Urothelium cell line (cell line): Measurements from ENCODE around the gene GPC6.

Experiments used
- DNase-seq: peaks from one replicate; pipeline ENCODE4 v3.0.0; 2011; ENCODE audit warnings: low spot score, mixed read lengths
- FAIRE-seq: peaks from 2 replicates; lab custom pipeline; 2011; peaks lifted over from hg19 to GRCh38; lab: Jason Lieb, UNC

GPC6 gene

DNA sequence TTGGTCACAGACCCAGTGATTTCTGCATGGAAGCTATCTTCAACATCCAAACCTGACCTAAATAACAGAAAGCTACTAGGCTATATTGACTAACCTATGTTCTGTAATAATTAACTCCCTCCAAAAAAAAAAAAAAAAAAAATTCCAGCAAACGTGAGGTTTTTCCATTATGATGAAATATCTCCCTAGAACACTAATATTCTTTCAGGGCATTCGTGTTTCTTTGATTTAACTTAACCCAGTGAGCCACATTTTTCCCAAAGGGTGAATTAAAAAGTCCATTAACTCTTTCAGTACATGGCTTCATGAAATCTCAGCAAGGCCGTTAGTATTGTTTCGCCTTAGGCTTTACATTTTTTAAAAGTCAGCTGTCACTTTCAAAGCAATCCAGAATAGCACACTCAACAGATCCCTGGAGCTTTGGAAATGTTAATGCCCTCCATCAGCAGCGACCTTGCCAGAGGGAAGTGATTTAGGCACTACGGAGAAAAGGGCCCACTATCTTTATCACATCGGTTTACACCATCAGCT is 1077.1 kb downstream of the GPC6 start:
- no peak for FAIRE-seq
- no peak for DNase-seq

DNA sequence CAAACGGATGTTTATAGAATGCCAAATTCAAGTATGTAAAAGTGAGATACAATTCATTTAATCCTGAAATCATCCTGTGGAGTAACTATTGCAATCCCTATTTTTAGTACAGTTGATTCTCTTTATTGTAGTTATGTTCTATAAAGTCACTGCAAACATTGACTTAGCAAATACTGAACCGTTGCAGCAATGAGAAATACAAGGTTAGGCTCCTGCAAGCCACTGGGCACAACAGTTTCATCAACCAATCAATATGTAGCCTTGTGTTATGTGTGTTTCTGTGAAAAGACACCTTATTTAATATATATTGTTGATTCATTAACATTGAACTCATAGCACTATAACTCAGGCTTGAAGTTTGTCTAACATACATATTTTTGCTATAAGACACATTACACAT is 1078.4 kb downstream of the GPC6 start:
- FAIRE-seq (no peak), DNase-seq (no peak)

DNA sequence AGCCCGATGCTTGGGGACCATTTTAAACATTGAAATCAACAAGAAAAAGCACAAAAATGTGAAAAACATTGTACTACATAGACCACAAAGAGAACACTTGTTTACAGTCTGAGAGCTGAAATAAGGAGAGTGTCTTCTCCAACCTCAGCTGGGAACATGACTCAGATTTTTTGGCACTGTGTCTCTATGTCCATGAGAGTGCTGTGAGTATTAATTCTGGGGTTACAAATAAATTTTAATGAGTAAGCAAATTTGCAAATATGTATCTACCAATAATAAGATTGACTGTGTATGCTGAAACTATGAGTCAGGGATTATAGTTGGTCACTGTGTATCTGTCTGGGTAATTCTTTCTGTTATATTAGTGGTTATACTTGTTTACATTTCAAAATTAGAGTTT is 1078.9 kb downstream of the GPC6 start:
- DNase-seq = peak; percentile 39
- no peak for FAIRE-seq

DNA sequence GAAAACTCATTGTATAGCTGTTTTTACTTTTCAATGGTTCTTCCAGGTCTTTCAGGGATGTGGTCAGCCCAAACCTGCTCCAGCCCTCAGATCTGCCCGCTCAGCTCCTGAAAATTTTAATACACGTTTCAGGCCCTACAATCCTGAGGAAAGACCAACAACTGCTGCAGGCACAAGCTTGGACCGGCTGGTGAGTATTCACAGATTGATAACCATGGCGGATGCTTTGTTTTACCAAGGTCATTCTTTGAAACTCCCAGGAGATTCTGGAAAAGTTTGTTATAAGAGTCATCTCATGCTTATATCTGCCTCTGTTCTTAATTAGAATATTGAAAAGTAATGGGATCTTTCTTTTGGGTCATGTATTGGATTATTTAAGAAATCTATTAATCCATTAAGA is 1079.3 kb downstream of the GPC6 start:
- no peak for FAIRE-seq

DNA sequence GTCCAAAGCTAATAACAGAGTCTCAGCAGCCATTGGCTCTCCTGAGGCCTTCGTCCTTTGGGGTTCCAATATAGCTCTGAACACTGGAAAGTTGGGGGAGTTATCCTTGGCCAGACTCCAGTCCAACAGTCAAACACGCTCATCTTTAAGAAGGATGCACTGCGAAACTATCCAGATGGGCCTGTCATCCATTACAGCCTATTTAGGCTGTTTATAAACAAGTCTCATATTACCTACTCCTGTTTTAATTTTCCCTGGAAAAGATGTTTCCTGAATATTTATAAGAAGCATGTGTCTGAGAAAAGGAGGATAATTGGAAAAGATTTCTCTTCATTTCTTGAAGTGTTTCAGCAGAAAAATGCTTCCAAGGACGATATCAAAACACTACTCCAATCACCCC is 1082.2 kb downstream of the GPC6 start:
- no peak for FAIRE-seq

More for the DNA sequence above, 1079.3 kb downstream of the GPC6 start:
- no peak for DNase-seq

DNA sequence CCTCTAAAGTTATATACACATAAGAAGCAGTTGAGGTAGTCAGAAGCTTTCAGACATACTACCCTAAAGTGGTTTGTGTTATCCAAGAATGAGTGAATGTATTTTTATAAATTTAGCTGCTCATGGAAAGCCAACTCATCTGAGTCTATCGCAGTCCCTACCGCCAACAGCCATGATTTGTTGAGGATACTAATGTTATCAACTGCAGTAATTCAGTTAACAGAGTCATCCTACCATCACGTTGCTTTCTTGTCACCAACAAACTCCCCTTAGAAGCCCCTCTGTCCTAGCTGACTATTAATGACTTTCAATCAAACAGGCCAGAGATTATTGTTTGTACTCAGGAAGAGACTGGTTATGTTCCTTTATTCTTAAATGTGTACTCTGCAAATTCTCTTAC is 1083.0 kb downstream of the GPC6 start:
- no peak for DNase-seq
- FAIRE-seq = peak; percentile 17

More for the DNA sequence above, 1082.2 kb downstream of the GPC6 start:
- DNase-seq = no peak

DNA sequence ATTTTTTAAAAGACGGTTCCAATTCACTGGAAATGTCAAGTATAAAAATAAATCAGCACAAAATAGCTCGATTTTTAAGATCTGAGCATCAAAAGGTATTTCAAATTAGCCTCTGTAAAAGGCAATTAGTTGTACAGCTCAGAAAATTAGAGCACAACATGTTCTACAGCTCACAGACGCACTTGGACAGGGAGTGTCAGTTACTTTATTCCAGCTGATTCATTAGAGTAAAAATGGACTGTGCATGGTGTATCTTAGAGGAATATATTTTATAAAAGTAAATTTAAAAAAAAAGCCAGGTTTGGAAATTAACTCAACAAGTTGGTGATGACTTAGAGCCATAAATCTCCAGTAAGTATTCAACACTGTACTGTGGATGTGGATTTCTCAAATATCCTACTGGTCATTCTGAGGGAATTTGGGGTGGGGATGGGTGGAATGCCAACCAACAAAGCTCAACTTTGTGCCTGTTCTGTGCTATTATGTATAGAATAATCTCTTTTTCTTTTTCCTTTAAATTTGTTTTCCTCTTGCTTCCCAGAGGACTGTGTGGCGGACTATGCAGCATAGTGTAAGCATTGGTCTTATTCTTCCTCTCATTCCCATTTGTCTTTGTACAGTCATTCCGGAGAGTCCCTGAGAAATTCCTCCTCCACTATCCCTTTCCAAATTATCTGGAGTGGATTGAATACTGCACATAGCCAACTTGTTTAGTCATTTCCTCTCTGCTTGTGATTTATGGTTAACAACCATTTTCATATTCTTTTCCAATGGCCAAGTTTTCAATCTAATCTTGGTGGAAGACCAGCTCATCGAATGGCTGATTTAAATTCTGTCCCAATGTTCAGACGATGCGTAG is 1083.6 kb downstream of the GPC6 start:
- DNase-seq (peak; percentile 63), FAIRE-seq (peak; percentile 87)

DNA sequence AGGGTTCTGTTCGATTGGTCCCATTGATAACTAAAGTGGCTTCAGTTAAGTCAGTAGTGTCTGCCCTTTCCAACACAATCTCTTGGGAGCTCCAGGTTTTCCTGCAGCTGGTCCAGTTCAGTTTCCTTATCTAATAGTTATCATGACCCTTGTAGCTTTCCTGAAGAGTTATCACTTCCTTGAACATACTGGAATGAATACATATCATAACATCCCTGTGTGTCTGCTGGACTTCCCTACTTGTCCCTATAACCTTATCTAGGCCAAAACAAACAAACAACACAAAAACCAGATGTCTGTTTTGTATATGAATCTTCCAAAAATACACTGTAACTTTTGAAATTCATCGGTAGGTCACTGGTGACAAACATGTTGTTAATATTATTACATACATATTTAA is 1085.3 kb downstream of the GPC6 start:
- no peak for FAIRE-seq
- DNase-seq = no peak

DNA sequence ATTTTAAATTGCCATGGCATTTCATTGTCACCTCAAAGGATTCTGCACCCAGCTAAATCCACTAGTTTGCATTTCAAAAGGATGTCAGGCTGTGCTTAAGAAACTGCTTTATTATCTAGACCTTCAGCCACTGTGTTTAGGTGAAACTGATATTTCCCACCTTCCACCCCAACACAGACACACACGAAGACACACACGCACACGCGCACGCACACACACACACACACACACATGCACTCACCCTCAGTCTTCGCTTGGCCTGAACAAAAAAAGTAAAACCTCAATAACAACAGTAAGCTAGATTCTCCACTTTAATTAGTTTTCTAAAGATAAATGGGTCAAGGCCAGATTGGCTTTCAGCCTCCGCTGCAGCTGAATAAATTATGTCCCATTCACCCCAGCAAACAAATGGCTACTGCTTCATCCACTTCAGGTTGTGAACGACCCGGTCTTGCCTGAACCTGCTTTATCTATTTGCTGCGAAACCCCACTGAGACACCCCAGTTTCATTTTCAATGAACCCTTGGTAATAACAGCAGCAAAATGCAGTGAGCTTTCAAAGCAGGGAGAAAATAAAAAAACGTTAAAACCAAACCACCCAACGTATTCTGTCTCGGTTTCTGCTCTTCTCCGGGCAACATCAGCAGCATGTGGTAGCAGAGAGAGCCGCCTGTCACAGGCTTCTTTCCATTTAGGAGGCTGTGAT is 1086.1 kb downstream of the GPC6 start:
- DNase-seq = no peak
- FAIRE-seq = peak; percentile 35

DNA sequence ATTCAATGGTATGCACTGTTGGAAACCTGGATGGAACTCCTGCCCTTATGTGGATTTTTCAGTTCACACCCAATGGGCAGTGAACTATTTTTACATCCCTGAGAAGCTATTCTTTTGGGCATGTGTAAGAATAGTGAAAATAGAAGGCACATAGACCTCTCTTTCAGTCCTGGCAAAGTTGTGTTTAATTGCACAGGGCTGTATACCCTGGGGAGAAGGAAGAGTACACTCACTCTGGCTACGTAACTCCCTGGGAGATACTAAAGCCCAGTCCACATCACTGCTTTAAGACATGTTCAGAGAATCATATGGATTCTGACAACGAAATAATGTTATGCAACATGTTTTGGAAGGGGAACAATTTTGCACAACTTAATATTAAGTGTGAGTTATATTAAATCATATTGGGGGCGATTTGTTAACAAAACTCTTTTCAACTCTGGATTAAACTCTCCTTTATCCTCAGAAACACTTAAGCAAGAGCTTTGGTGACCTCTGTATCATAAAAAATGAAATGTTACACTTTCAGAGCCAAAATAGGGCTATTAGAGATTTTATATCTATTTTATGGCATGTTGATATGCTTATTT is 1086.8 kb downstream of the GPC6 start:
- no peak for FAIRE-seq

DNA sequence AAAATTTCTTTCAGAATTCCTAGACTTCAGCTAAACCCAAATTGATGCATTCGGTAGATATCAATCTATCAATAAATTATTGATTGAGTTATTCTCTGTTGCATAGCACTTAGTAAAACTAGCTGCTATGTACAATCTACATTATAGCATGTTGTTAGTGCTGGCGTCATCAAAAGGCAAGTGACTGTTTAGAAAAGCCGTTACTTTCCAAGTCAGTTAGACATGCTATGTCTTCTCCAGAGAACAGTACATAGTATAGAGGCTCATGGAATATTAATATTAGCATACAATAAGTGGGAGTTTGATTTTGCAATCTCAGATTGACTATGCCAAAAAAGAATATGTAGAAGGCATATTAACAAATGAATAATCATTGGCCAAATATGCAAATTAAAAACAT is 1087.3 kb downstream of the GPC6 start:
- FAIRE-seq (peak; percentile 44), DNase-seq (no peak)

More for the DNA sequence above, 1086.8 kb downstream of the GPC6 start:
- no peak for DNase-seq

DNA sequence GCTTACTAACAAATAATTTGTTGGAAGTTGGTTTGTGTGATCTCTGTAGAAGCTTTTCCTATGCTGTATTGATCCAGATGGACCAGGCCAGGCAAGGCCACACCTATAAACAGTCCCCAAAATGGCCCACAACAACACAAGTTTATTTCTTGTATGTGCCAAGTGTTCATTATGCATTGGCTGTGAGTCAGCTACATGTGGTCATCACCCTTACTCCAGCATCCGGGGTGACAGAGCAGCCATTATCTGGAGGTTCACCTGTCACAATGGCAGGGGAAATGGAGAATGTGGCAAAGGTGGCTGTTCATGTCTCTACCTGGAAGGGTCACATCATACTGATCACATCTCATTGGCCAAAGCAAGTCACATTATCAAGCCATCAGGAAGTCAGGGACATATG is 1088.6 kb downstream of the GPC6 start:
- FAIRE-seq (no peak), DNase-seq (no peak)

DNA sequence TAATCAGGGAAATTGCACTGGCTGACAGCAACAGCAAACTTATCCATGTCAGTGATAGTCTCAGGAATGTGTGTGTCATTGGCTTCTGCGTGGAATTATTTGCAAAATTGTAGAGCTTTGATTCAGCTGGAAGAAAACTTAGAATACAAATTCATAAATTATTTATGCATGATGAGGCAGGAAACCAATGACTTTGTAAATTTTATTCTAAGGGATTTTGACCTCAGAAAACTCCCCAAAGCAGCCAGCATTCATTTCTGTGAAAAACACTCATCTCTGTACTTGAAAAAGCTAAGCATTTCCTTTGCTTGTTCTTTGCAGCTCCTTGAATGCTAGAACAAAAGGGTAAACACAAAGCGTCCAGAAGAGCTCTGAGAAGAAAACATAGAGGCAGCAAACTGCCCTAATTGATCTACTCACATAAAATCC is 1090.5 kb downstream of the GPC6 start:
- no peak for FAIRE-seq
- DNase-seq = no peak

DNA sequence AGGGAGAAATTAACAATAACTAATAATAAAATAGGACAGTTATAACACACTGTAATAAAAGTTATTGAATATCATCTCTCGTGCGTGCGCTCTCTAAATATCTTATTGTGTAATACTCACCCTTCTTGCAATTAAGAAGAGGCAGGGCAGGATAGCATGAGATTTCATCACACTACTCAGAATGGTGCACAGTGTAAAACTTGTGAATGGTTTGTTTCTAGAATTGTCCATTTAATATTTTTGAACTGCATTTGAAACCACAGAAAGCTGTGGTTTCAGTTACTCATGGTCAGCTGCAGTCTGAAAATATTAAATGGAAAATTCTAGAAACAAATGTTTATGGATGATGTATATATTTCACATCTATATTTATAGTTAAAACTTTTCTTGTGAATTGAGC is 1091.8 kb downstream of the GPC6 start:
- DNase-seq (no peak), FAIRE-seq (no peak)

DNA sequence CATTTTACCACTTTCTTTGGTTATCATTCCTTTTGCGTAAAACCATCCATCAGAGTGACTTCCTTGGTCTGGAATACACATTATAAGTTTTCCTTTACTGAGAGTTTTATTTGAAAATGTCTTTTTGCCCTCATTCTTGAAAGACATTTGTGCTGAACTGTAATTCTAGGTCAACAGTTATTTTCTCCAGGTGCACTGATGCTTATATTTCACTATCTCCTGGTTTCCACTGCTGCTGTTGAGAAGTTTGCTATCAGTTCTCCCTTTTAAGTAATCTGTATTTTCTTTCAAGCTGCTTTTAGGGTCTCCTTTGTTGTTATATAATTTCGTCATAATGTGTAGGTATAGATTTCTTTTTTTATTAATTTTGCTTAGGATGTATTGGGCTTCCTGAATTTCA is 1092.9 kb downstream of the GPC6 start:
- DNase-seq (no peak), FAIRE-seq (no peak)

DNA sequence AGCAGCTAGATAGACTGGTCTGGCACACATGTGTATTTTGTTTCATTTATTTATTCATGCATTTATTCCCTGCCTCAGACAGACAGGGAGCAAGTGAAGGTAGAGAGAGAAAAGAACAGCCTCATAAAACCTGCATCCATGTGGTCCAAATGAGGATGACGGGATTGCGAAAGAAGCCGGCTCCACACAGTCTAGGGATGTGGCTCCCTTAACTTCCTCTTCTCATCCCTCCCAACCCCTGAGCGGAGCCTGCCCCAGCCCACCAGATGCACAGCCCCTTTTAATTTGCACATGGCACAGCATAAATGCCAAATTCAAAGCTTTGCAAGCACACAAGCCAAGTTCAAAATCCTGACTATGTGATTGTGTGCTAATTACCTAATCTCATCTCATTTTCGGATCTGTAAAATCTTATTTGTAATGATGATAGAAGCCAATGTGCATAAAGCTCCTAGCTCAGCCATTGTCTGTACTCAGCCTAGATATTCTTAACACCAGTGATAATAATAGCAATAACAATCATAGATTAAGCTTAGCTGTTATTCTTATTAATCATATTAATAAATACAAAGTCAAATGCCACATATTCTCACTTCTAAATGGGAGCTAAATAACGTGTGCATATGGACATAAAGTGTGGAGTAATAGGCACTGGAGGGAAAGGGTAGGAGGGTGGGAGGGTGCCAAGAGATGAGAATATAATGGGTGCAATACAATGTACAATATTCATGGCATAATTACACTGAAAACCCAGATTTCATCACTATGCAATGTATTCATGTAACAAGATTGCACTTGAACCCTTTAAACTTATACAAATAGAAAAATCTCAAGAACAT is 1096.5 kb downstream of the GPC6 start:
- FAIRE-seq (no peak), DNase-seq (no peak)

DNA sequence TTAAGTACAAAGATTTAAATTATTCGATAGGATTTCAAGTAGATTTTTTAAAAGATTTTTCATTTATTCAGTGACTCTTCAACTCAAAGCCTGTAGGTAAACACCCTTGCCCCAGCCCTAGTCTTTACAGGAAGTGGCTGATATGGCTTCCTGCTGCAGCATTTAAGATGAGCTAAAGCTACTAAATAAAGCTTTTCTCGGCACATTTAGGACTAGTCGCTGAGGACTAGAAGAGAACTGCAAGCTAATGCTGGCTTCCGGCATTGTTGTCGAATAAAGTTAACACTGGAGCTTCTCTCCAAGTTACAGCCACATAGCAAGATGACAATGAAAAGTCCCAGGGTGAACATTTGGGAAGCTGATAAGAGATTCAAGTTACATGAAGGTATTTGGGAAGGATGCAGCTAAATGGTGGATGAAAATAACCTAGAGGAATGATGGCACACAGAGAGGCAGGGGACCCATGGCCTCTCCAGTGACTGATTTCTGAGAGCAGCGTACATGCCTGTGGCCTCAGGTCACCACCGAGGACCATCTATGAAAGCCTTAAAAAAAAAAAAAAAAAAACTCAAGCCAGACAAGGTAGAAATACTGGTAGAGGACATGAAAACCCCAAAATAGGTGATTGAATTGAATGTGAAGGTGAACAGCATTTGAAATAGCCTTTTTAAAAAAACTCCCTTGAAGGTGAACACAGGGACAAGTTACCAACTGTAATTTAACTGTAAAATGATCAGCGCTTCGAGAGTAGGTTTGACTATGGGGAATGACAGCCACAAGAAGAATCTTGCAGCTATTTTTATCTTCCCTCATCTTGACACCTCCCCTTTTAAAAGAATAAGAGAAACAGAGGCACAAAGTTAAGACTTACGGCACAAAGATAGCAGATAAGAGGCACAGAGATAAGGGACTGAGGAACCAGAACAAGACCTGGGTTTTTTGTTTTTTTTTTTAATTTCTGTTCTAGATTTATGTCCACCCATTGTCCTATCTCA is 1097.5 kb downstream of the GPC6 start:
- no peak for DNase-seq
- FAIRE-seq = no peak

DNA sequence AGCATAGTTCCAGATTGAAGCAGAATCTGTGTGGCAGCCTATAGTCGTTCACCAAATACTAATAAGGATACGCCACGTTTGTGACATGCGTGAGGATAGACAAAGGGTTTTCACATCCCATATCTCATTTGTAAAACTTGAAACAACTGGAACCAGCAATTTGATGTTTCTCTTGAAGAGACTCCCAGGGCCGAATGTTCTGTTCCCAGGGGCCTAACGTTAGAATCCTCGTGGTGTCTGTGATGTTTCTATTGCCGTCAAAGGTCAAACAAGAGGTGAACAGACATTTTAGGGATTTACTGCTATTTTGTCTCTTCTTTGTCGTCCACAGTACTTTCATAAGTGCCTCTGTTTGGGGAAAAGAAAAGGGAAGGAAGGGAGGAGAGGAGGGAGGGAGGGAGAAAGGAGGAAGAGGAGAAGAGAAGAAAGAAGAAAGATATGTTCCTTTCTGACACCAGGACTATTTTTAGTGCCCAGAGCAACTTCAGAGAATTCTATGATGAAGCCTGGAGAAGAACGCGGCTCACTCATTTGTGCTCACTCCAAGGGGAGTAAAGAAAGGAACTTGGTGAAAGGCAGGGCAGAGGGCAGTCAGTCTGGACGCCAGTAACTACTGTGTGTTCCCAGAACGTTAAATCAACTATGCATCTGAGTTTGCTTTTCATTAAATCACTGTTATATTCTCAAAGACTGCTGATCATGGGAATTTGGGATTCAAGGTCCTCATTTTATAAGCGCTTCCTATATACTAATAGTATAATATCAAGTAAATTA is 1098.3 kb downstream of the GPC6 start:
- no peak for DNase-seq

DNA sequence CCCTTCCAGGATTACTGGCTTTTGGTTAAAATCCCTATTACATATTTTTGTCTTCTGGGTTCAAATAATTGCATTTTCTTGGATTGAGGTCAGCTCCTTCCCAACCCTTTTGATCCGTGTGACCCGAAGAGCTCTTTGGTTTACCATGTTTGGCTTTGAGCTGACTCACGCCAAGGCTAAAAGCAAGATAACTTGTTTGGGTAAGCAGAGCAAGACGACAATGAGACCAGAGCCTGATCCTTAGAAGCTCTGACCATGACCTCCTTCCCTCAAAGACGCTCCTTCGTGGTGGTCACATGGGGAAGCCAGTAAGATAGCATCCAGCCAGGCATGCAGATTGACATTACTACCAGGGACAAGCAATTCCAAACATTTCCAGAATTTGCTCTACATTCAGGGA is 1099.0 kb downstream of the GPC6 start:
- FAIRE-seq (peak; percentile 37), DNase-seq (peak; percentile 30)

More for the DNA sequence above, 1098.3 kb downstream of the GPC6 start:
- FAIRE-seq = no peak
